ENCODE data around the gene LSM2.

DNA sequence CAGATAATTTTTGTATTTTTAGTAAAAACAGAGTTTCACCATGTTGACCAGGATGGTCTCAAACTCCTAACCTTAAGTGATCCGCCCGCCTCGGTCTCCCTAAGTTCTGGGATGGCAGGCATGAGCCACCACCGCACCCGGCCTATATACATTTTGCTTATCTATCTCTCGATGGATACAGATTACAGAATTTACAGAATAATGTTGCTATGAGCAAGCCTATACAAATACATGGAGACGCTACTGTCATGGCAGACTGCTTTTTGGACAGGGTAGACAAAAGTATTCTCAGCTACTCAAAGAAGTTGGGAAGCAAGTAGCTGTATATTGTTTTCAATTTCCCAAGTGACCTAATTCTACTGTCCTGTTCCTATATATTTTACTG, 6.7 kb upstream of the LSM2 start:
- TF ChIP-seq, protein P1, sequence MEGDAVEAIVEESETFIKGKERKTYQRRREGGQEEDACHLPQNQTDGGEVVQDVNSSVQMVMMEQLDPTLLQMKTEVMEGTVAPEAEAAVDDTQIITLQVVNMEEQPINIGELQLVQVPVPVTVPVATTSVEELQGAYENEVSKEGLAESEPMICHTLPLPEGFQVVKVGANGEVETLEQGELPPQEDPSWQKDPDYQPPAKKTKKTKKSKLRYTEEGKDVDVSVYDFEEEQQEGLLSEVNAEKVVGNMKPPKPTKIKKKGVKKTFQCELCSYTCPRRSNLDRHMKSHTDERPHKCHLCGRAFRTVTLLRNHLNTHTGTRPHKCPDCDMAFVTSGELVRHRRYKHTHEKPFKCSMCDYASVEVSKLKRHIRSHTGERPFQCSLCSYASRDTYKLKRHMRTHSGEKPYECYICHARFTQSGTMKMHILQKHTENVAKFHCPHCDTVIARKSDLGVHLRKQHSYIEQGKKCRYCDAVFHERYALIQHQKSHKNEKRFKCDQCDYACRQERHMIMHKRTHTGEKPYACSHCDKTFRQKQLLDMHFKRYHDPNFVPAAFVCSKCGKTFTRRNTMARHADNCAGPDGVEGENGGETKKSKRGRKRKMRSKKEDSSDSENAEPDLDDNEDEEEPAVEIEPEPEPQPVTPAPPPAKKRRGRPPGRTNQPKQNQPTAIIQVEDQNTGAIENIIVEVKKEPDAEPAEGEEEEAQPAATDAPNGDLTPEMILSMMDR (IDR thresholded peaks at IDR 0.05): no peak
- TF ChIP-seq POLR2A (IDR thresholded peaks at IDR 0.05): no peak
